ENCODE measurements around the gene AMIGO1.
"Not testable (repeated sequence)": the region's sequence is repeated elsewhere in the genome, so short reads cannot be mapped to it uniquely, and the experiment has no call there.

Gene AMIGO1

DNA sequence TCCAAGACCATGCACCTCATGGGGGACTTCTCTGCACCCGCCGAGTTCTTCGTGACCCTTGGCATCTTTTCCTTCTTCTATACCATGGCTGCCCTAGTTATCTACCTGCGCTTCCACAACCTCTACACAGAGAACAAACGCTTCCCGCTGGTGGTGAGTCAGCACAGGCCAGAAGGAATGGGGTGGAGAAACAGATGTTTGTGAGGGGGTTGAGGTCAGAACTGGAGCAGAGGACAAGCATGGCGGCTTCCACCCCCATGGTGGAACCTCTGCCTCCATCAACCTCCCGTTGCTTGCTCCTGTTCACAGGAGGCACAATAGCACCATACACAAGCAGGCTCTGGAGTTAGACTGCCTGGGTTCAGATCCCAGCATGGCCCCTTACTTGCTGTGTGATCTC is 32.7 kb downstream of the AMIGO1 start:
- H3K36me3 Mint-ChIP-seq (ENCODE audit: low read depth) = no peaks in the 10 kb centered on the region
- peaks cover 53% of the 10 kb centered on the region for H3K27me3 Mint-ChIP-seq (ENCODE audit: low read depth, poor library complexity)
- H3K27ac Mint-ChIP-seq = no peak overlapping the region
- DNase-seq = no peak
- H3K9me3 Mint-ChIP-seq = no peaks in the 10 kb centered on the region
- no peak overlapping the region for H3K4me3 Mint-ChIP-seq
- TF ChIP-seq CTCF (IDR thresholded peaks at IDR 0.05) = no peak
- H3K4me1 Mint-ChIP-seq = no peaks in the 10 kb centered on the region

DNA sequence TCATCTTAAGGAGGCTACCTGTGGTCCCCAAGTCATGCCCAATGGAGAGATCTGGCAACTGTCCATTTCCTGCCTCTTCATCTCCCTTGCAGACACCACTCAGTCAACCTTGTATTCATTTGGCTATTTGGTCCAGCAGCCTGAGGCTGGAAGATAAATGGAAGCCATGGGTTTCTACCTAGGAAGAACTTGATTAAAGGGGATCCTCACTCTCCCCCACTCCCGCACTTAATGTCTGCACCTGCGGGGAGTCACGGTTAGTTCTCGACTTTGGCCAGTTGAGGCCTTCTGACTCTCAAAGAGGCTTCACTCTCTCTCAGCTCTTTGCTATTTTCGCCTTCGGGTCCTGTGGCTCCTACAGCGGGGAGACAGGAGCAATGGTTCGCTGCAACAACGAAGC is 34.3 kb downstream of the AMIGO1 start:
- Mint-ChIP-seq H3K4me1 (no peaks in the 10 kb centered on the region), H3K27me3 (ENCODE audit: low read depth, poor library complexity) (peaks cover 63% of the 10 kb centered on the region), H3K4me3 (no peak overlapping the region), H3K9me3 (no peaks in the 10 kb centered on the region), H3K36me3 (ENCODE audit: low read depth) (no peaks in the 10 kb centered on the region), H3K27ac (no peak overlapping the region)
- TF ChIP-seq CTCF (IDR thresholded peaks at IDR 0.05) = no peak
- no peak for DNase-seq

GRCh38 chr1:109474697-109475096 is 34.8 kb downstream of the AMIGO1 start:
- Mint-ChIP-seq H3K27me3 (ENCODE audit: low read depth, poor library complexity) (peaks cover 69% of the 10 kb centered on the region), H3K4me1 (no peaks in the 10 kb centered on the region), H3K36me3 (ENCODE audit: low read depth) (no peaks in the 10 kb centered on the region), H3K9me3 (no peaks in the 10 kb centered on the region), H3K4me3 (no peak overlapping the region), H3K27ac (no peak overlapping the region)
- TF ChIP-seq CTCF (IDR thresholded peaks at IDR 0.05) = no peak
- no peak for DNase-seq

- not testable (repeated sequence) for DNase-seq; H3K4me1 Mint-ChIP-seq; H3K27ac Mint-ChIP-seq; H3K4me3 Mint-ChIP-seq; H3K9me3 Mint-ChIP-seq; H3K36me3 Mint-ChIP-seq (ENCODE audit: low read depth)
- peaks cover 74% of the 10 kb centered on the region for H3K27me3 Mint-ChIP-seq (ENCODE audit: low read depth, poor library complexity)
Observed at GRCh38 chr1:109473284-109474057, 36.1 kb downstream of the AMIGO1 start.

DNA sequence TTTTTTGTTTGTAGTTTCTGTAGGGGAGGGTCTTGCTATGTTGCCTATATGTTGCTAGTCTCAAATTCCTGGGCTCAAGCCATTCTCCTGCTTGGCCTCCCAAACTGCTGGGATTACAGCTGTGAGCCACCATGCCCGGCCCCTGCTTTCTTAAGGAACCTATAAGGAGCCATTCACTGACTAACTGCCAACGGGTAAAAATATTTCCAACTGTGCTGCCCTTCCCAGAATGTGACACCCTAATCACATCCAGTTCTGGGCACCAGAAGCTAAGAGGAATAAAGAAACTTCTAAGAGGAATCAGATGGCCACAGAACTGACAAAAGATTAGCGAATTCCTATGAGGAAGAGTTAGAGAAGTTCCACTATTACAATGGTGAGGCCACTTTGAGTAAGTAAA is 36.7 kb downstream of the AMIGO1 start:
- no peaks in the 10 kb centered on the region for H3K4me1 Mint-ChIP-seq
- no peak for TF ChIP-seq CTCF (IDR thresholded peaks at IDR 0.05)
- DNase-seq = no peak
- no peak overlapping the region for H3K27ac Mint-ChIP-seq
- H3K9me3 Mint-ChIP-seq = no peaks in the 10 kb centered on the region
- H3K4me3 Mint-ChIP-seq = no peak overlapping the region
- H3K27me3 Mint-ChIP-seq (ENCODE audit: low read depth, poor library complexity) = peaks cover 81% of the 10 kb centered on the region
- no peaks in the 10 kb centered on the region for H3K36me3 Mint-ChIP-seq (ENCODE audit: low read depth)

GRCh38 chr1:109470245-109470644 is 39.3 kb downstream of the AMIGO1 start:
- peaks cover 95% of the 10 kb centered on the region for H3K27me3 Mint-ChIP-seq (ENCODE audit: low read depth, poor library complexity)
- DNase-seq = no peak

More at GRCh38 chr1:109470245-109470644, 39.3 kb downstream of the AMIGO1 start:
- Mint-ChIP-seq H3K4me1 (peaks cover 9% of the 10 kb centered on the region), H3K9me3 (no peaks in the 10 kb centered on the region), H3K36me3 (ENCODE audit: low read depth) (no peaks in the 10 kb centered on the region), H3K4me3 (no peak overlapping the region), H3K27ac (no peak overlapping the region)
- TF ChIP-seq CTCF (IDR thresholded peaks at IDR 0.05) = no peak
